NB4 (cell line): ENCODE results near the gene IFNL1.

ENCODE experiments used
- DNase-seq: peaks from one replicate; pipeline ENCODE4 v3.0.0; 2010; ENCODE audit warnings: low read depth
- H3K4me3 ChIP-seq: one replicate; pipeline ENCODE4 v1.5.1; 2011; ENCODE audit warnings: mild to moderate bottlenecking, low read depth, low read length, moderate library complexity
- CTCF ChIP-seq: IDR thresholded peaks from one replicate; pipeline ENCODE4 v1.5.1; 2012; ENCODE audit warnings: low read depth, low read length
- MAX ChIP-seq: IDR thresholded peaks from 2 replicates; pipeline ENCODE4 v1.6.1; 2011; ENCODE audit warnings: low read depth, low read length
- MYC ChIP-seq: IDR thresholded peaks from 2 replicates; pipeline ENCODE4 v1.6.1; 2011; ENCODE audit warnings: low read depth, low read length
- POLR2A ChIP-seq: IDR thresholded peaks from 2 replicates; pipeline ENCODE4 v1.6.1; 2011; ENCODE audit warnings: mild to moderate bottlenecking; ENCODE audit not compliant: insufficient read length; ENCODE audit errors: extremely low read depth

IFNL1 gene

GRCh38 chr19:39251846-39252245, 44.4 kb upstream of the IFNL1 start:
- TF ChIP-seq POLR2A, result no peak
- no peak for TF ChIP-seq MAX
- no peak for TF ChIP-seq CTCF
- TF ChIP-seq MYC, result no peak
- no peak overlapping the region for H3K4me3 ChIP-seq
- no peak for DNase-seq

- no peak for DNase-seq
- TF ChIP-seq CTCF (no peak), MYC (no peak), POLR2A (no peak)
These were observed 43.7 kb upstream of the IFNL1 start for GRCh38 chr19:39252458-39252857.

GRCh38 chr19:39253374-39254149, 42.6 kb upstream of the IFNL1 start:
- no peak for TF ChIP-seq MAX
- no peak for TF ChIP-seq CTCF
- TF ChIP-seq POLR2A, result no peak
- no peak for TF ChIP-seq MYC
- DNase-seq, result no peak
- no peak overlapping the region for H3K4me3 ChIP-seq

More at GRCh38 chr19:39252458-39252857, 43.7 kb upstream of the IFNL1 start:
- no peak overlapping the region for H3K4me3 ChIP-seq

- DNase-seq, result no peak
- TF ChIP-seq MAX, result no peak
- no peak for TF ChIP-seq MYC
- no peak for TF ChIP-seq POLR2A
- no peak for TF ChIP-seq CTCF
- H3K4me3 ChIP-seq, result no peak overlapping the region
These were observed 41.5 kb upstream of the IFNL1 start for GRCh38 chr19:39254531-39255345.

- DNase-seq, result no peak
- TF ChIP-seq MYC, result no peak
- TF ChIP-seq POLR2A, result no peak
- TF ChIP-seq MAX, result no peak
- no peak for TF ChIP-seq CTCF
- no peak overlapping the region for H3K4me3 ChIP-seq
These were observed 39.0 kb upstream of the IFNL1 start for GRCh38 chr19:39257227-39257626.
